H9 (cell line): ENCODE results near the gene SIX1. TPM values are rescaled to one million over a fixed set of nuclear protein-coding genes. Genes with fewer than 3 reads are reported as not detected.

Experiments used
- DNase-seq: peaks from one replicate; pipeline ENCODE4 v3.0.0-alpha.2; 2017
- H2AFZ ChIP-seq: one replicate; pipeline ENCODE4 v1.6.1; 2013; ENCODE audit warnings: mild to moderate bottlenecking, low read length, control low read depth, moderate library complexity
- H2AK5ac ChIP-seq: 2 replicates; pipeline ENCODE4 v1.6.1; 2013; ENCODE audit warnings: low read length, control low read depth, mixed read lengths; ENCODE audit not compliant: insufficient read length
- H2BK120ac ChIP-seq: one replicate; pipeline ENCODE4 v1.6.1; 2013; ENCODE audit warnings: low read depth, mild to moderate bottlenecking, low read length, control low read depth, inconsistent platforms; ENCODE audit not compliant: poor library complexity, severe bottlenecking
- H2BK12ac ChIP-seq: 2 replicates; pipeline ENCODE4 v1.6.1; 2013; ENCODE audit warnings: low read length, control low read depth, mixed read lengths, low read depth; ENCODE audit not compliant: insufficient read length
- H2BK15ac ChIP-seq: 2 replicates; pipeline ENCODE4 v1.6.1; 2013; ENCODE audit warnings: low read depth, low read length, control low read depth
- H2BK20ac ChIP-seq: one replicate; pipeline ENCODE4 v1.6.1; 2013; ENCODE audit warnings: low read depth, mild to moderate bottlenecking, low read length, control low read depth, inconsistent platforms; ENCODE audit not compliant: poor library complexity, severe bottlenecking
- H2BK5ac ChIP-seq: 2 replicates; pipeline ENCODE4 v1.6.1; 2013; ENCODE audit warnings: low read length, control low read depth, mixed read lengths; ENCODE audit not compliant: insufficient read length
- H3K14ac ChIP-seq: 2 replicates; pipeline ENCODE4 v1.6.1; 2013; ENCODE audit warnings: low read length, control low read depth; ENCODE audit not compliant: insufficient read depth
- H3K18ac ChIP-seq: 2 replicates; pipeline ENCODE4 v1.6.1; 2013; ENCODE audit warnings: low read depth, mild to moderate bottlenecking, mixed read lengths, low read length, control low read depth; ENCODE audit not compliant: insufficient read length
- H3K23ac ChIP-seq: 2 replicates; pipeline ENCODE4 v1.6.1; 2013; ENCODE audit warnings: low read length, control low read depth, mixed read lengths, low read depth; ENCODE audit not compliant: insufficient read length
- H3K23me2 ChIP-seq: 2 replicates; pipeline ENCODE4 v1.6.1; 2013; ENCODE audit warnings: low read depth, mild to moderate bottlenecking, mixed read lengths, low read length, control low read depth; ENCODE audit not compliant: insufficient read length, poor library complexity, severe bottlenecking
- H3K27ac ChIP-seq: 2 replicates; pipeline ENCODE4 v1.5.1; 2013; ENCODE audit warnings: low read length, control low read depth, mixed read lengths, low read depth; ENCODE audit not compliant: insufficient read length
- H3K27me3 ChIP-seq: 2 replicates; pipeline ENCODE4 v1.6.1; 2013; ENCODE audit warnings: low read length, control low read depth, inconsistent platforms; ENCODE audit not compliant: insufficient read depth
- H3K4ac ChIP-seq: 2 replicates; pipeline ENCODE4 v1.6.1; 2013; ENCODE audit warnings: low read depth, mild to moderate bottlenecking, control low read depth, inconsistent platforms, low read length, moderate library complexity
- H3K4me1 ChIP-seq: 2 replicates; pipeline ENCODE4 v1.6.1; 2013; ENCODE audit warnings: low read length, control low read depth, inconsistent platforms; ENCODE audit not compliant: insufficient read depth
- H3K4me2 ChIP-seq: 2 replicates; pipeline ENCODE4 v1.6.1; 2013; ENCODE audit warnings: low read length, control low read depth, mixed read lengths; ENCODE audit not compliant: insufficient read length, insufficient read depth
- H3K56ac ChIP-seq: 2 replicates; pipeline ENCODE4 v1.6.1; 2013; ENCODE audit warnings: low read depth, mild to moderate bottlenecking, mixed read lengths, low read length, control low read depth; ENCODE audit not compliant: insufficient read length
- H3K79me1 ChIP-seq: 2 replicates; pipeline ENCODE4 v1.6.1; 2013; ENCODE audit warnings: low read depth, mild to moderate bottlenecking, moderate library complexity, low read length, control low read depth, inconsistent platforms; ENCODE audit not compliant: insufficient read depth, poor library complexity, severe bottlenecking
- H3K79me2 ChIP-seq: 2 replicates; pipeline ENCODE4 v1.6.1; 2013; ENCODE audit warnings: low read length, control low read depth, inconsistent platforms; ENCODE audit not compliant: insufficient read depth
- H3K9ac ChIP-seq: 2 replicates; pipeline ENCODE4 v1.6.1; 2013; ENCODE audit warnings: low read length, control low read depth, mixed read lengths; ENCODE audit not compliant: insufficient read length; ENCODE audit errors: extremely low read depth
- H3K9me3 ChIP-seq: one replicate; pipeline ENCODE4 v1.6.1; 2013; ENCODE audit warnings: low read depth, low read length, inconsistent platforms; ENCODE audit not compliant: control insufficient read depth
- H3T11ph ChIP-seq: one replicate; pipeline ENCODE4 v1.6.1; 2013; ENCODE audit warnings: mild to moderate bottlenecking, low read length, control low read depth, inconsistent platforms
- H4K20me1 ChIP-seq: one replicate; pipeline ENCODE4 v1.6.1; 2013; ENCODE audit not compliant: control insufficient read depth, insufficient read length, insufficient read depth
- H4K5ac ChIP-seq: 2 replicates; pipeline ENCODE4 v1.6.1; 2013; ENCODE audit warnings: low read depth, mild to moderate bottlenecking, mixed read lengths, low read length, control low read depth; ENCODE audit not compliant: insufficient read length
- H4K8ac ChIP-seq: replicated peaks from 2 replicates; pipeline ENCODE4 v1.6.1; 2013; ENCODE audit warnings: low read length, control low read depth, mixed read lengths, low read depth; ENCODE audit not compliant: insufficient read length
- H4K91ac ChIP-seq: 2 replicates; pipeline ENCODE4 v1.6.1; 2013; ENCODE audit warnings: low read depth, mild to moderate bottlenecking, moderate library complexity, mixed read lengths, low read length, control low read depth; ENCODE audit not compliant: insufficient read length
- H3K27ac Mint-ChIP-seq, 3 experiments: 2 replicates in 2 of 3; 3 replicates in 1 of 3; pipeline ENCODE4 v1.8.0; 2020 to 2021; ENCODE audit warnings: mixed read lengths in 3 of 3, mild to moderate bottlenecking in 1 of 3, moderate library complexity in 1 of 3
- H3K27me3 Mint-ChIP-seq: 2 replicates; pipeline ENCODE4 v1.8.0; 2021; ENCODE audit warnings: low read depth, mild to moderate bottlenecking, moderate library complexity, mixed read lengths
- H3K36me3 Mint-ChIP-seq, 3 experiments: 2 replicates in 2 of 3; 3 replicates in 1 of 3; pipeline ENCODE4 v1.8.0; 2020 to 2021; ENCODE audit warnings: low read depth in 3 of 3, mixed read lengths in 3 of 3; ENCODE audit not compliant: insufficient read depth in 1 of 3
- H3K4me1 Mint-ChIP-seq, 2 experiments: 2 replicates each; pipeline ENCODE4 v1.8.0; 2020; ENCODE audit warnings: mixed read lengths in 2 of 2
- H3K4me3 Mint-ChIP-seq, 2 experiments: 2 replicates in 1 of 2; 3 replicates in 1 of 2; pipeline ENCODE4 v1.8.0; 2020 to 2021; ENCODE audit warnings: mild to moderate bottlenecking in 2 of 2, mixed read lengths in 2 of 2, moderate library complexity in 1 of 2
- H3K9me3 Mint-ChIP-seq, 2 experiments: 2 replicates in 1 of 2; 3 replicates in 1 of 2; pipeline ENCODE4 v1.8.0; 2020; ENCODE audit warnings: mild to moderate bottlenecking in 2 of 2, mixed read lengths in 2 of 2, moderate library complexity in 1 of 2
- CTCF ChIP-seq: fragments of 200-600 bp; sonication (generic); conservative IDR thresholded peaks from 3 replicates; pipeline ENCODE4 v1.8.0; 2021; ENCODE audit warnings: antibody characterized with exemption, mild to moderate bottlenecking
- WGBS: extraction: QIAGEN DNeasy Blood & Tissue Kit; methylation state at CpG from one replicate; pipeline ENCODE4 v1.1.7; 2013; ENCODE audit warnings: missing lambda C conversion rate, low lambda C conversion rate, mixed read lengths; ENCODE audit not compliant: insufficient read length; ENCODE audit errors: extremely low coverage; 5-methylcytosine and 5-hydroxymethylcytosine counted together
- total RNA-seq: library from RNA; stranded (reverse); gene quantifications from 2 replicates; pipeline ENCODE4 v1.2.1, GENCODE V29; 2021

The SIX1 gene
- total RNA-seq, 1 experiment from 2014 or later = 0.17 TPM

- Mint-ChIP-seq H3K27me3 (peaks cover 100% of the 10 kb centered on the region), H3K4me1 (peaks cover 47 to 75% of the 10 kb centered on the region in 2 experiments), H3K4me3 (peak overlapping the region; percentile 24 to 80), H3K36me3 (no peaks in the 10 kb centered on the region; a peak in 1 of 7 replicates), H3K9me3 (no peaks in the 10 kb centered on the region; a peak in 2 of 5 replicates), H3K27ac (no peak overlapping the region)
- no peak overlapping the region for H3K4ac ChIP-seq
- H4K20me1 ChIP-seq = peaks cover 2% of the 10 kb centered on the region
- peaks cover 43% of the 10 kb centered on the region for H3K23me2 ChIP-seq
- H3K79me2 ChIP-seq = no peaks in the 10 kb centered on the region
- H3K23ac ChIP-seq = no peak overlapping the region
- H2BK20ac ChIP-seq = no peak overlapping the region
- no peak overlapping the region for H3K14ac ChIP-seq
- no peaks in the 10 kb centered on the region for H3K9me3 ChIP-seq
- no peak for TF ChIP-seq CTCF
- no peak overlapping the region for H2BK15ac ChIP-seq
- H2BK12ac ChIP-seq = no peak overlapping the region
- H4K8ac ChIP-seq = no peak overlapping the region
- H3K4me2 ChIP-seq = peak overlapping the region; percentile 54
- H2BK120ac ChIP-seq = no peak overlapping the region
- peaks cover 91% of the 10 kb centered on the region for H3K27me3 ChIP-seq
- H2AFZ ChIP-seq = no peak overlapping the region
- no peak overlapping the region for H2BK5ac ChIP-seq
- DNase-seq = peak; percentile 44
- H4K5ac ChIP-seq = no peak overlapping the region
- no peak overlapping the region for H3T11ph ChIP-seq
- no peak overlapping the region for H3K18ac ChIP-seq
- H3K56ac ChIP-seq = no peak overlapping the region
- H3K4me1 ChIP-seq = no peaks in the 10 kb centered on the region
- no peaks in the 10 kb centered on the region for H3K79me1 ChIP-seq
- WGBS = no CpG with 5 or more reads among the region's 50 CpGs
- no peak overlapping the region for H3K27ac ChIP-seq
- H2AK5ac ChIP-seq = no peak overlapping the region
- no peak overlapping the region for H4K91ac ChIP-seq
- H3K9ac ChIP-seq = no peak overlapping the region
These were observed 3.7 kb upstream of the SIX1 start for GRCh38 chr14:60652674-60653651.
